HG03064 (cell line): ENCODE data around the gene TPCN1.

Experiments used
- ATAC-seq: cut with Tn5 transposase; IDR thresholded peaks from one replicate; pipeline ENCODE4 v1.9.1; 2021; ENCODE audit warnings: low read depth; ENCODE audit not compliant: unreplicated experiment

The TPCN1 gene

GRCh38 chr12:113257564-113257963, 36.3 kb downstream of the TPCN1 start:
- ATAC-seq: no peak

- no peak for ATAC-seq
Observed at GRCh38 chr12:113260127-113260526, 38.9 kb downstream of the TPCN1 start.

DNA sequence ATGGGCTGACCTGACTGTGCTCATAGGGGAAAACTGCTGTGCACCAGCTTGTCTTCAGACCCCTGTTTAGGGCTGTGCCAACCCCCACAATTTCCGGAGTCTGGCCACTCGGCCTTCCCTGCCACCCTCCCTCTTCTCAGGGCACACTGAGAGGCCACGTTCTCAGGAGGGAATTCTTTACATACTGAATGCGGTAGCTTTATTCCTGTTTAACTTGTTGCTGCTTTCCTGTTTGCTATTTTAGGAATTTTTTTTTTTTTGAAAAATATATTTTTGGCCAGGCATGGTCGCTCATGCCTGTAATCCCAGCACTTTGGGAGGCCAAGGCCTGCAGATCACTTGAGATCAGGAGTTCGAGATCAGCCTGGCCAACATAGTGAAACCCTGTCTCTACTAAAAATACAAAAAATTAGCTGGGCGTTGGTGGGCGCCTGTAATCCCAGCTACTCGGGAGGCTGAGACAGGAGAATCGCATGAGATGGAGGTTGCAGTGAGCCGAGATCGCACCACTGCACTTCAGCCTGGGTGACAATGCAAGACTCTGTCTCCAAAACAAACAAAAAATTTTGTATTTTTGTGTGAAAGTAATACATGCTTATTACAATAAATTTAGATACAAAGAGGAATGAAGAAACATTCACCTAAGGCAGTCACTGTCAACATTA, 39.5 kb downstream of the TPCN1 start:
- no peak for ATAC-seq

DNA sequence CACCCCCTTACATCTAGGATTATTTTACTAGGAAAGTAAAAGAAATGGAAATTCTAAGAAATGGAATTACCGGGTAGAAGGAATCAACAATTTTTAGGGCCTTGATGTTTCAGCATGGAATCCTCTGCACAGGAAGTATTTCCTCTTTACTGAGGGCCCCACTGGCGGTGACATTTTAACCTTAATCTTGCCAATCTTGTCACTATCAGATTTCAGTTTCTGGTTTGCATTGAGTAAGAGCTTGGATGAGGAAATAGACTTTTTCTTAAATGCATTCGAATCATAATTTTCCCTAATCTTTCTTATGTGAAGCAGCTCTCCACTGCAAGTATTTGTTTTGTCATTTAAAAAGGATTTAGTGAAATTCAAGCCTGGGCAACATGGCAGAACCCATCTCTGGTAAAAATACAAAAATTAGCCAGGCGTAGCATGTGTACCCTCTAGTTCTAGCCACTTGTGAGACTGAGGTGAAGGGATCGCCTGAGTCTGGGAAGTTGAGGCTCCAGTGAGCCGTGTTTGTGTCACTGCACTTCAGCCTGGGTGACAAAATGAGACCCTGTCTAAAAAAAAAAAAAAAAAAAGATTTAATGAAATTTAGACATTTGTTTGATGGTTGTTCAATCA, 40.7 kb downstream of the TPCN1 start:
- ATAC-seq: no peak

GRCh38 chr12:113262710-113263109, 41.4 kb downstream of the TPCN1 start:
- no peak for ATAC-seq

- no peak for ATAC-seq
Observed at GRCh38 chr12:113263431-113263963, 42.2 kb downstream of the TPCN1 start.

GRCh38 chr12:113266106-113266895, 45.0 kb downstream of the TPCN1 start:
- ATAC-seq: no peak

DNA sequence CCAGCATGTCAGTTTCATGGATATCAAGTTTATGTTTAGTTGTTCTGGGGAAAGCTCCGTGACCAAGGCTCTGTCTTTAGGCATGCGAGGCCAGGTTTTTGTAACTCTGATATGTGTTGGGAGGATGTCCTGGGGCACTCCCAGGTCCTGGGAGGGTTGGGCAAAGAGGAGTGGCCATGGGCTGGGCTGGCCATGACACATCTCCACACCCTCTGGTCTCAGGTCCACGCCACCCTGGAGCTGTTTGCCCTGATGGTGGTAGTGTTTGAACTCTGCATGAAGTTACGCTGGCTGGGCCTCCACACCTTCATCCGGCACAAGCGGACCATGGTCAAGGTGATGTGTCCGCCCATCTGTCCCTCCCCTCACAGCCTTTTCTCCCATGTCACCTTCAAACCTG, 46.4 kb downstream of the TPCN1 start:
- ATAC-seq: no peak

DNA sequence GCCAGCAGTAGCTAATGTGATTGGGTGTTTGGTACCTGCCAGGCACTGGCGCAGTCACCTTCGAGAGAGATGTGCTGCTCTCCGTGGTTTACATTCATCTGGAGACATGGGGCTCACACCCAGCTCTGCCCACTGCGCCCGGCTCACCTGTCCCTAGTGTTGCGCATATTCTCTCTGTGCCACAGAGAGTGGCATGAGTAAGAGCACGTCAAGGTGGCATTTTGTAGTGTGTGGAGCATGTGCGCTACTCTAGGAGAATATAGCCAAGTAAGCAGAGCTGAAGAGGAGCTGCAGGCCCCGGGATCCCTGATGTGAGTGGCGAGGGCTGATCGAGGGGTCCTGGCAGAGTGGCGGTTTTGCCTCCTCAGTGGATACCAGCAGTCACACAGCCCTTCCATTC, 46.9 kb downstream of the TPCN1 start:
- ATAC-seq: no peak

DNA sequence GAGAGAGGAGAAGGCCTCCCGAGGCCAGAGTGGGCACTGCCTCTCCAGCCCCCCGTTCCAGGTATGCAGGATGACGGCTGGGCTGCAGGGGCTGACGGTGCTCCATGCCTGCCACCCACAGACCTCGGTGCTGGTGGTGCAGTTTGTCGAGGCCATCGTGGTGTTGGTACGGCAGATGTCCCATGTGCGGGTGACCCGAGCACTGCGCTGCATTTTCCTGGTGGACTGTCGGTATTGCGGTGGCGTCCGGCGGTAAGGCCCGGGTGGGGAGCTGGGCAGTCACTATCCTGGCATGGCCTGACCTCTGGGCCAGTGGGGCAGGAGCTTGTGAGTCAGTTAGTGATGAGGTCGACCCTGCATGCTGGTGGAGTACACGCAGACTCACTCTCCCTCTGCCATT, 47.4 kb downstream of the TPCN1 start:
- no peak for ATAC-seq

- ATAC-seq: no peak
Observed at GRCh38 chr12:113269257-113269943, 48.1 kb downstream of the TPCN1 start.

- no peak for ATAC-seq
Observed at GRCh38 chr12:113270709-113271009, 49.4 kb downstream of the TPCN1 start.

DNA sequence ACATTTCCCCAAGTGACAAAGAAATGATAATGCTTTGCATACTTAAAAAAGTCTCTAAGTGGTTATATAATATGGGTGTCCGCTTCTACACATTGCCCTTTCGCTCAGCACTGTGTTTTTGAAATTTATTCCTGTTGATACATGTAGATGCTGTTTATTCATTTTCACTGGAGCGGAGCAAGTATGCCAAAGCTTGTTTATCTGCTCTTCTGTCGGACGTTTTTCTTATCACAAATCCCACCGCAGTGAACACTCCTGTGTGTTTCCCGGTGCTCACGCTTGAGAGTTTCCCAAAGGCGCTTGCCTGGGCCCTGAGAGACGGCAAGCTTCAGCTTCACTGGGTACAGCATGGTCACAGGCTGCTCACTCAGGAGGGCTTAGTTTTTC, 50.2 kb downstream of the TPCN1 start:
- no peak for ATAC-seq

- no peak for ATAC-seq
Observed at GRCh38 chr12:113271853-113272561, 50.7 kb downstream of the TPCN1 start.

DNA sequence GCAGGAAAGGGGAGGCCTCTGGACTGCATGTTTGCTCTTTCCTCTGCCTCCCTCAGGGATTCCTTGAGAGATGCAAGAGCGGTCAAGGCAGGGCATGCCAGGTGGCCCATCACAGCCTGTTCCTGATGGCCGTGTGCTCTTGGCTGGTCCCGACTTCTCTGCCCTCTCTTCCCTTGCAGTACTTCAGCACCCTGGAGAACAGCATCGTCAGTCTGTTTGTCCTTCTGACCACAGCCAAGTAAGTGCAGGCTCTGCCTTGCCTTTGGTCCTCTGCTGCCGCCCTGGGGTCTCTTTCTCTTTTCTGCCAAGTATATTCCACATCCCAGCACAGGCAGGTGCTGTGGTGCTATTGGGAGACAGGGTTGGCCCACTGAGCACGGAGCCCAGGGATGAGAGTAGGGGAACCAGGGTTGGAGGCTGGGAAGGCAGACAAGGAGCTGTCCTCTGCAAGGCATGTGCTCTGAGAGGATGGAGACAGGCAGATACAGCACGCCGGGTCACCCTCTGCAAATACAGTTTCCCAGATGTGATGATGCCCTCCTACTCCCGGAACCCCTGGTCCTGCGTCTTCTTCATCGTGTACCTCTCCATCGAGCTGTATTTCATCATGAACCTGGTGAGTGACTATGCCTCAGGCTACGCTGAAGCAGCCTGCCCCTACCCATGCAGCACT, 51.9 kb downstream of the TPCN1 start:
- no peak for ATAC-seq

DNA sequence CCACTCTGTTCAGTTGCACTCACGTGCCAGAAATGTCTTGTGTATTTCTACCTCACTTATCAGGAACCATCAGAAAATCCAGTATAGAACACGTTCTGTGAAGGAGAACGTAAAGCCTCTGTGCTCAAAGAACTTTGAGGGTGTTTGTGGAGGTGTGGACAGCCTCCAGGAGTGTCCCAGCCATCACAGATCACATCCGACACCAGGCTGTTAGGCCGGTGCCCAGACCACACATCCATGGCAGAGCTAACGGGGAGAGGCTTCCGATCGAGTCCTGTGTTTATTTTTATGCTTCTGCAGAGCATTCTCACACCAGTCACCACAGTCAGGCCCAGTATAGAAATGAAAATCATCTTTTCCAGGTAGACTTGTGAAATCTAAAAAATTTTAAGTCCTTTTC, 53.6 kb downstream of the TPCN1 start:
- no peak for ATAC-seq

DNA sequence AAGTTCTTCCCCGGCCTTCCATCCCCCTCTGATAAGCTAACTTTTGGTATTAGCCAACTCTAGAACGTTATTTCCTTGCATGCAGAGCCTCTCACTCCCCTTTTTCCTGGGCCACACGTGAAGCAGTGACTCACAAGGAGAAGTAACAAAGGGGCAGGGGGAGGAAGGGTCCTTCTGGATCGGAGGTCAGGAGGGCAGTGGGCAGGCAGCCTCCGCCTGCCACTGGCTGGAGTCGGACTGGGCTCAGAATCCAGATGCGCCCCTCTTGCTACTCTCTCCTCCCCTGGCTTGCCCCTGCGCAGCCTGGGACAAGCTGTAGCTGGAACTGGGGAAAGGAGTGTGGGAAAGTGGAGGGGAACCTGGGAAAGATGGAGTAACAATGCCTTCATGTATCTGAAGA, 55.0 kb downstream of the TPCN1 start:
- ATAC-seq: no peak

GRCh38 chr12:113276946-113277500, 55.8 kb downstream of the TPCN1 start:
- no peak for ATAC-seq

GRCh38 chr12:113277511-113277910, 56.2 kb downstream of the TPCN1 start:
- no peak for ATAC-seq

DNA sequence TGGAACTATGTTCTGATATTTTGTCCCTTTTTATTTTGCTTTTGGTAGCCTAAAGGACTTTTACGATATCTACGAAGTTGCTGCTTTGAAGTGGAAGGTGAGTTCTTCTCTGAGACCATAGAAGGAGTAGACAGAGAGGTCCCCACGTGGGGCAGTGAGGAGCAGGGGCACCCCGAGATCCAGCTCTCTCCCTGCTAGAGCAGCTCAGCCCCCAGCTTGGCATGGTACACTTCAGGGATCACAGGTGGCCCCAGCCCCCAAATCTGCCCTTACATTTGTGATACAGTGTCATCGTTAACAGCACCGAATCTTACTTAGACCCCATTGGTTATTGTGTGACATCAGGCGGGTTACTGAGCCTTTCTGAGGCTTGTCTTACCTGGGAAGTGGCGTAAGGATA, 56.9 kb downstream of the TPCN1 start:
- no peak for ATAC-seq
